ENCODE data around the gene IL22RA1. TPM values are rescaled to one million over a fixed set of nuclear protein-coding genes. Genes with fewer than 3 reads are reported as not detected.

IL22RA1 gene
- total RNA-seq, 1 donor from 2014 or later: 0.24 TPM

DNA sequence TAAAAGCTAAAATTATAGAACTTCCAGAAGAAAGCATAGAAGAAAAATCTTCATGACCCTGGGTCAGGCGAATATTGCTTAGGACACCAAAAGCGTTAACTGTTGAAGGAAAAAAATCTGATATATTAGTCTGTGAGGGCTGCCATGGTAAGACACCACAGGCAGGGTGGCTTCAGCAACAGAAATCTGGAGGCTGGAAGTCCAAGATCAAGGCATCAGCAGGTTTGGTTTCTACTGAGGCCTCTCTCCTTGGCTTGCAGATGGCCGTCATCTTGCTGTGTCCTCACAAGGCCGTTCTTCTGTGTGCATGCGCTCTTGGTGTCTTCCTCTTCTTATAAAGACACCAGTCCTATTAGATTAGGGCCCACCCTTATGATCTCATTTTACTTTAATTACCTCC lies 29.7 kb upstream of the IL22RA1 start:
- no peak for ATAC-seq
- no peak for DNase-seq (ENCODE audit: missing footprints)
- intact Hi-C loops (cut with DNase I): no loop called here

DNA sequence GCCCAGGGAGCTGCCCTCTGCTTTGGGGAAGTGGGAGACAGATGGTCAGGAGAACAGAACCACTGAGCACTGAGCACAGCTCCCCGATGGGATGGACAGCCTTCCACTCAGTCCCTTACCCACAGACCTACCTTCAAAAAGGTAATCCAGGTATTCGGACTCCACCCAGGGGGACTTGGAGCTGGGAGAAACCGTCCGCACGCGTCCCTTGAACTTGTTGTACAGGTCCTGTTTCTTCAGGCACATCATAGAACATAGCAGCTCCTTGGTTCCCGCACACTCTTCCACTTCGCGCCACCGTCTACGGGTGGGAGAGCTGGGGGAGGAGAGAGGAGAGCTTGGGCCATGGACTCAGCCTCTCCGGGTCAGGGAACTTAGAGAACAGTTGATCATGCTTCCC lies 26.3 kb upstream of the IL22RA1 start:
- intact Hi-C loops (cut with DNase I): no loop called here
- DNase-seq (ENCODE audit: missing footprints): no peak
- no peak for ATAC-seq

DNA sequence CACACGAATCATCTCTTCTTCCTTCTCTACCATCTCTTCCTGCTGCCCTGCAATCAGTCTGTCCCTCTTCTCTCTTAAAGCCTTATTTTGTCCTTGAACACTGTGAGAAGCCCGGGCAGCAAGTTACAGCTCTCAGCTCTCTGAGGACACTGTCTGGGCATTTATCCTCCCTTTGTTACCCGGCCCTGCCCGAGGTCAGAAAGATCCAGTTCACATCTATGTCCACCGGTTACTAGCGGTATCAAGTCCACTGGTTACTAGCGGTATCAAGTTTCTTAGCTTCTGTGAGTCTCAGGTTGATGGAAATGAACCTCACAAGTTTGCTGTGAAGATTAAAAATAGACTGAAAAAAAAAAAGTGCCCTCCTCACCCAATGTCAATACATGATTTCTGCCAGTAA lies 25.3 kb upstream of the IL22RA1 start:
- ATAC-seq: no peak
- intact Hi-C loops (cut with DNase I): no loop called here
- no peak for DNase-seq (ENCODE audit: missing footprints)

DNA sequence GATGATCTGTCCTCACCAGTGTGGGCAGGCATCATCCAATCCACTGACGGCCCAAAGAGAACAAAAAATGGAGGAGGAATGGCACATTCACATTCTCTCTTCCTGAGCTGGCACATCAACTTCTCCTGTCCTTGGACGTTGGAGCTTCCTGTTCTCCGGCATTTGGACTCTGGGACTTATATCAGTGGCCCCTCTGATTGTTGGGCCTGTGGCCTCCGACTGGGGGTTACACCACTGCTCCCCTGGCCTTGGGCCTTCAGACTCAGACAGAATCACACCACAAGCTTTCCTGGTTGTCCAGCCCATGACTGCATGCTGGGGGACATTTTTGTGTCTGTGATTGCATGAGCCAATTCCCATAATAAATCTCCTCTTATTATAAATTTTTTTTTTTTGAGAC lies 24.1 kb upstream of the IL22RA1 start:
- intact Hi-C loops (cut with DNase I): no loop called here
- no peak for ATAC-seq

DNA sequence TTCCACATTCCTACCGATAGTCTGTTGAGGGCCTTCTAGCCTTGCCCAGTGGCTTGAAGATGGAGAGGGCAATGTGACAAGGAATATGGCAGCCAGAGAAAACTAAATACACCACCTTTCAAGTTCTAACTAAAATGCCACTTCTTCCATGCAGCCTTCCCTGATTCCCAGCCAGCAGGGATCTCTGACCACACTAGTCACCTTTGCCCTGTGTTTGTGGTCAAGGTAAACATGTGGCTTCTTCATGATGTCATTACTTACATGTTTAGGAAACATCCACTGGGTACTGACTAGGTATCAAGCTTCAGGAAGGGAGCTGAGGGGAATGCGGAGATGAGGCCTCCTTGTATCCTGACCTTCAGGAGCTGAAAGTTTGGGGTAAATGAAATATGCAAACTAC lies 22.6 kb upstream of the IL22RA1 start:
- ATAC-seq (no peak), DNase-seq (ENCODE audit: missing footprints) (no peak)
- intact Hi-C loops (cut with DNase I): no loop called here

More for the DNA sequence above, 24.1 kb upstream of the IL22RA1 start:
- no peak for DNase-seq (ENCODE audit: missing footprints)

DNA sequence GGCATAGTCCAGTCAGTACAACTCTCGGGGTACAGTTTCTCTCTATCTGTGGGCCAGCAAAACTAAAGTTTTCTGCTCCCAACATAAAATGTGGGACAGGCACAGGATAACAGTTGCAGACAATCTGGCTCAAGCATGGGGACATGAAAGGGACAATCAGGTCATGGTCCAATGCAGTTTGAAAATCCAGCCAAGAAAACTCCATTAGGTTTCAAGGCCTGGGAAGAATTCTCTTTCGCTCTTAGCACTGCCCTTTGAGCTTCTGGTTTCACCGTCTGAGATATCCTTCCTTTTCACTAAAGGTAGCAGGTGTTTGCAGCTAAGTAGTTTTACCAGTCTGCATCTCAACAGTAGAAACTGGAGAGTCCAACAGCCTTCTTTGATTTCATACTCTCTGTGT lies 21.1 kb upstream of the IL22RA1 start:
- ATAC-seq (no peak), DNase-seq (ENCODE audit: missing footprints) (no peak)
- intact Hi-C loops (cut with DNase I): no loop called here

DNA sequence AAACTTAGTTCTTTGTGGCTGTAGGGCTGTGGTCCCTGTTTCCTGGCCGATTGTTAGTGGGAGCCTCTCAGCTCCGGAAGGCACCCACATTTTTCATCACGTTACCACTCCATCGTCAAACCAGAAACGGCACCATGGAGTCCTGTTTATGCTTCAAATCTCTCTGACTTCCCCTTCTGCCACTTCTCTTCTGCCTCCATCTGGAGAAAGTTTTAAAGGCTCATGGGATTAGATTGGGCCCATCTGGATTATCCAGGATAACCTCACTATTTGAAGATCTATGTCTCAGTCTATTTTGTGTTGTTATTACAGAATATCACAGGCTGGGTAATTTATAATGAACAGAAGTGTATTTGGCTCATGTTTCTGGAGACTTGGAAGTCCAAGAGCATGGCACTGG lies 19.3 kb upstream of the IL22RA1 start:
- DNase-seq (ENCODE audit: missing footprints) (no peak), ATAC-seq (no peak)
- intact Hi-C loops (cut with DNase I): no loop called here

DNA sequence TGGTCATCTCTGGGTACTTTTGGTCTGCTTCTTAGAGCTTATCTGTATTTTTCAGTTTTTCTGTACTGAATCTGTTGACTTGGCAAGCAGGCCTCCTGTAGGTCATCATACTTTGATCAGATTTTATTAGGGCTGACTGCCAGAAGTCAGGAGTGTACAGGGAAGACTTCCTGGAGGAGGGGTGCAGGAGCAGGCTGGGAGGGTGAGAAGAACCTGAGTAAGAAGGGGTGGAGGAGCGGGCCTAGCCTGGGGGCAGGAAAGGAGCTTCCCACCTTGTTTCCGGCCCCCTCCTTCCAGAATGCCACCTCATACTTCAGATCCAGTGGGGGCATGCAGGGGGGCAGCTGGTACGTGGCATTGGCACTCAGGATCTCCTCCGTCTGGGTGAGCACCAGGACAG lies 18.3 kb upstream of the IL22RA1 start:
- DNase-seq (ENCODE audit: missing footprints) (no peak), ATAC-seq (no peak)
- intact Hi-C loops (cut with DNase I): no loop called here

DNA sequence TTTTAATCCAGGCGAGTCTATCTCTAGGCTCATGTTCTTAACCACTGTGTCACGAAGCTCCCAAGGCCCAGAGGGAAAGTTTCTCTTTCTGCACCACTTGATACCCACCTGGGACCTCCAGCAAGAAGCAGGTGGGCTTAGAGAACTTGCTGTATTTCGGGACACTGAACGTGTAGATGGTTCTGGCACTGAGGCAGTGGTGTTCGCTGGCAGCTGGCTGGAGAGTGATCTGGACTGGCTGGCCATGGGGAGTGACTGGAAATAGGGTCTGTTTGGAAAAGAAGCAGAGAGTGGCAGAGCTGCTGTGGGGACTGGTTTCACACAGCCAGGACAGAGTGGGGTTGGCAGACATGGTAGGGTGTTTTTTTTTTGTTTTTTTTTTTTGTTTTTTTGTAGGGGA lies 16.4 kb upstream of the IL22RA1 start:
- intact Hi-C loops (cut with DNase I): no loop called here
- no peak for DNase-seq (ENCODE audit: missing footprints)

DNA sequence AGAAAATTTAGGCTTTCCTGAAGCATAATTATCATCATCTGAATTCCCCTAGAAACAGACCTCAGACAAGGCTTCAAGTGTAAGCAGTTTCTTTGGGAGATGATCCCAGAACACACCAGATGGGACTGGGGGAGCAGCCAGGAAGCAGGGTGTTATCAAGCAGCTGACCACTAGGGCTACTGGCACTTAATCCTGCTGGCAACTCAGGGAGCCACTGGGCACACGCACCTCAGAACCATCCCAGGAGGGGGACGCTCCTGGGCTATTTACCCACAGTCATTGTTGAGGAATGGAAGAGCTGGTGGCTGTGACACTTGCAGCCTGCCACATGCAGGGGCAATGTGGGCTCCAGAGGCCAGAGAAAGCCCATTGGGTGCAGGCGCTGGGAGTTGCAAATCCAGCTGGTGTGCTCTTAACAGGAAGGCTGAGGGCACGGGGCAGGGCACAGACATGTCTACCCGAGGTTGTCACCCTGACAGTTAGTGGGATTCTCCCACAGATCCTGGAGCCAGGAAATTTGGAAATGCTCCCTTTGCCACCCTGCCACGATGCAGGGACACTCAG lies 15.1 kb upstream of the IL22RA1 start:
- peak; percentile 47 for ATAC-seq
- intact Hi-C loops (cut with DNase I): no loop called here
- DNase-seq (ENCODE audit: missing footprints): no peak

More for the DNA sequence above, 16.4 kb upstream of the IL22RA1 start:
- no peak for ATAC-seq

DNA sequence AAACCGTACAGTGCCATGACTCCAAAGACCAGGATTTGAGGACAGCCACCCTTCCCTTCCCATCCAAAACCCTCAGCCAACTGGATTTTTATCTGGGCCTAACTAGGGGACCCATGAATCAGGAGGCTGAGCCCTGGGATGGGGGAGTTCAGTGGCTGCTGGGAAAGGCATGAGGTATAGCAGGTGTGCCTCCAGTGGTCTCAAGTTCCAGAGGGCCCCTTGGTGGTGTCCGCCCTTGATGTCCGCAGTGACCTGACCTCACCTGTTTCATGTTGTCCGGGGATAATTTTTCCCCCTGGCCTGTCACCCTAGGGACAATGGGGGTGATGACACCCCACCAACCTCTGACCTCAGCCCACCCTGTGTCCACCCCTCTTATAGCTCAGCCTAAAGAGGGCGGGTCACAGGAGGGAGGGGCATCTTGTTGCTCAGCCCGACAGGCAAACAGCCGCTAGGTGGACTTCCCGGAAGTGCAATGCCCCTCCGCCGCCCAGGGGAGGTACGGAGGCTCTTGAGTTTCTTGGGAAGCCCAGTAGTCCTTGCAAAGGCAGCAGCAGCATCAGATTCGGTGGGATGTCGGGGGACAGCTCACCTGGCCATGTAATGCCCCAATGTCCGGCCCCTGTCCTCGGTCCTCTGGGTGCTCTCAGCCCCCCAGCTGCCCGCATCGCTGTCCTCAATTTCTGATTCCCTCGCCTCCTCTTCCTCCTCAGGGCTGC lies 13.8 kb upstream of the IL22RA1 start:
- intact Hi-C loops (cut with DNase I): no loop called here

DNA sequence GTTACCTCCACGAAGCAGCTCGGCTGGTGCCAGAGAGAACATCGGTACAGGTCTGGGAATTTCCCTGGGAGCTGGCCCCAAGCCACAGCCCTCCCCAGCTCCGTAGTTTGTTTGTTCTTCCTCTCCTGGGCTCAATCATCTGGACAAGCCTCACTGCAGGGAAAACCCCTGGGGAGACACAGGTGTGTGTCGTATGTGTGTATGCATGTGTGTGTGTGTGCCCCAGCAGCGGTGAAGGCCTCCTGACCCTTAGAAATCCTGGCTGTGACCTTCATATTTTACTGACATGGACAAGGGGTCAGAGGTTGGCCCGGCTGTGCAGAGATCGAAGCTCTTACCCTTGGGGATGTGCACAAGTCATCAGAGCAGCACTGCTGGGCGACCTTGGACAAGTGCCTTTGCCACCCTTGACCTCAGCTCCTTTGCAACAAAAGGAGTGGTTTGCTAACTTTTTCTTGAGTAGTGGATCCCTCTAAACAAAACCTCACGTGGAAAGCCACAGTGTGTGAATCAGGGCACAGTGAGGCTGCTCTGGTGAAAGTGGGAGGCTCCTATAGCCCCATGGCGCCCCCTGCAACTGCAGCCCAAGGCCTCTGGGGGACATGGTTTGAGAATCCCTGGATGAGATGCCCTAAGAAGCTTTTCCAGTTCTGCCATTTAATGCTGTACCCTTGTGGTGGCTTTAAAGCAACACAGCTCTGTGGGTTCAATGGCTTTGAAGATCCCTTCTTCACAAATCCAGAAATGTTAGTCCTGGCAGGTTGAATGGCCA lies 12.3 kb upstream of the IL22RA1 start:
- ATAC-seq: no peak
- intact Hi-C loops (cut with DNase I): no loop called here
- DNase-seq (ENCODE audit: missing footprints): no peak

More for the DNA sequence above, 13.8 kb upstream of the IL22RA1 start:
- DNase-seq (ENCODE audit: missing footprints) (no peak), ATAC-seq (no peak)

DNA sequence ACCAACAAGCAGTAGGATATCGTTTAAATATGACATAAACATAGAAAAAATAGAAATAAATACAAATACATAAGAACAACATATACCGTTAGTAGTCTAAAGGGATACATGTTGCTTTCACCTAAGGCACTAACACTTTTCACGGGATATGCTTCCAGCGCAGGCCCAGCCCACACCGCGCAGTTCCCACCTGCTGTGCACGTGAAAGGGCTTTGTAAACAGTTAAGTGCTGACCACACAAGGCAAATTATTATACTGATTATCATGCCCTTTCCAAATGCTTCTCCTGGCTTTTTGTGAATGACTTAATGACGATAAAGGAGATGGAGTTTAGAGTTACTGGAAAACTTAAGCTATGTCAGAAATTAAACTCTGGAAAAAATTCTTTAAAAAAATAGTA lies 11.3 kb upstream of the IL22RA1 start:
- intact Hi-C loops (cut with DNase I): no loop called here
- no peak for ATAC-seq
- DNase-seq (ENCODE audit: missing footprints): no peak

DNA sequence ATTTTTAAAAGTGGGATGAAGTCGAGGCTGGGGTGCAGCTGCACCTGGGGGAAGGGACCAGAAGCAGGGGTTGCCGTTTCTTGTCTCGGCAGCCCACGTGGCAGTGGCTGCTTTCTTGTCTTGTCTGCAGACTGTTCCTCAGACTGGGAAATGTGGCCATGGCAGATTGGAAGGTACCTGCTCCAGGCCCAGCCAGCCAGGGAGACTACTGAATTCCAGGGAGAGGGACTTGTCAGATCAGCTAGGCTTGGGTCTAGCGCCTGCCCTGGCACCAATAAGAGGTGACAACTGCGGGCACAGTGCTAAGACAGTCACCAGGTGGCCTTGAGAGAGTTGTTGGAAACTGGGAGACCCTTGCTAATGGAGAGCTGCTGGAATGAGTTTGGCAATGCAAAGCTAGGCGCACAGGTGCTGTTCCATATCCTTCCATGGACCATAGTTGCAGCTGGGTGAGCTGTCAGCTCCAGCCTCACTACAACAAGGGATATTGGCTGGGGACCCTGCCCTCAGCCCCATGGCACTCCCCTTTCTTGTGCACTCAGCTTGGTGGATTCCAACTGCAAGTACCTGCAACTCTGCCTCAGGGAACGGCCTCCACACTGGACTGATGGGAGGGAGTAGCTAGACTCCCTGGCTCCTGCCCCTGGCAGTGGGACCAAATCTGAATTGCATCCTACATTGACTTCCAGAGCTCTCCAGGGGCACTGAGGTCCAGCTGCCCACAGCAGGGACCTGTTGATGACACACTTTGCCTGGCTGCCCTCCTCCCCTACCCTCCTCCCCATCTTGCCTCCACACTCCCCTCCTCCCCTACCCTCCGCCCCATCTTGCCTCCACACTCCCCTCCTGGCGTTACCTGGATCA lies 9.9 kb upstream of the IL22RA1 start:
- ATAC-seq (no peak), DNase-seq (ENCODE audit: missing footprints) (no peak)
- intact Hi-C loops (cut with DNase I): no loop called here

DNA sequence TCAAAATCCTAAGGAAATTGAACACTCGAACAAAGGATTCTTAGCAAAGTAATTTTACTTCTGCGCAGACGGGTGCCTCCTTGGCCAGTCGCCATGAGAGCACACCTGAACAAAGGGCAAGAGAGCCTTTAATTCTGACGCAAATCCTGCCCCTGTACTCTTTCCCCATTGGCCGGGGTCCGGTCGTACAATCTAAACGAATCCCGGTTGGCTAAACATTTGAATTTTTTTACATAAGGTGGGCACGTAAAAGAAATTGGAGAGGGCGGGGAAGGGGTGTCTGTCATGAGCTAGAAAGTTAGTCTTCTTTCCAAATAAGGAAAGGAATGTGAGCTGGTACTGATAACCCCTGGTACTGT lies 8.2 kb upstream of the IL22RA1 start:
- ATAC-seq: no peak
- DNase-seq (ENCODE audit: missing footprints): no peak
- intact Hi-C loops (cut with DNase I): no loop called here

DNA sequence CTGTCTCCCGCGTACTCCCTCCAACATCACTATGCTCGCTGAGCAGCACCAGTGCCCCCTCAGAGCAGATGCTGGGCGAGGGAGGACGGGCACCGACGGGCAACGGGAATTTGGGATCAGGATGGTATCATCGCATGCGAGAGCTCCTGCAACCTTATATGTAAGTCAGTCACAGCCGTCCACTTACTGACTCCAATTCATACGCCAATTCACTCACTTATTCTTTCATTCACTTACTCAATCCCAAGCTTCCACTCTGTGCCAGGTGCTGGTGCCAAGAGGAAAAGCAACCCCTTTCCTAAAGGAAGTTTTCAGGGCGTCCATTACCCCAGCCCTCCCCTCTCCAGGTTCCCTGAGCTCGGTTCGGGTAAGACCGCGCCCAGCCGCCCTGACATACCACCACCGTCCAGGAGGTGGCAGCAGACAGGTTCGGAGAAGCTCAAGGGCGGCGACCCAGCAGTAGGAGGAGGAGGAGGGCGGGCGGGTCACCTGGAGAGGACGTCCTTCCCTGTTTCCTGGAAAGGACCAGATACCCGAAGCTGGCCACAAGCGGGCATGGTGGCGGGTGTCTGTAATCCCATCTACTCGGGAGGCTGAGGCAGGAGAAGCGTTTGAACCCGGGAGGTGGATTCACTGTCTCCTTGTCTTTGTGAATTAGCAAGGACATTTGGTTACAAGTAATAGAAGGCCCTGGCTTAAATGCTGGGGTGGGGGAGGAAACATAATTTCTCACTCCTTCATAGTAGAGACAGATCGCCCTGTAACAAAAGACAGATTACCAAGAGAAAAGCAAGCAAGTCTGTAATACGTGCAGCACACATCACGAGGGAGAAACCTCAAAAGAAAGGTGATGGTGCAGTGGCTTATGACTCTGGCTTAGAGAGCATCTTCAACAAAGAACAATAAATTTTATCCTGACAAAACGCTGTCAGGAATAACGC lies 7.6 kb upstream of the IL22RA1 start:
- intact Hi-C loops (cut with DNase I): no loop called here
- peak; percentile 94 for DNase-seq (ENCODE audit: missing footprints)
- ATAC-seq: peak; percentile 92

DNA sequence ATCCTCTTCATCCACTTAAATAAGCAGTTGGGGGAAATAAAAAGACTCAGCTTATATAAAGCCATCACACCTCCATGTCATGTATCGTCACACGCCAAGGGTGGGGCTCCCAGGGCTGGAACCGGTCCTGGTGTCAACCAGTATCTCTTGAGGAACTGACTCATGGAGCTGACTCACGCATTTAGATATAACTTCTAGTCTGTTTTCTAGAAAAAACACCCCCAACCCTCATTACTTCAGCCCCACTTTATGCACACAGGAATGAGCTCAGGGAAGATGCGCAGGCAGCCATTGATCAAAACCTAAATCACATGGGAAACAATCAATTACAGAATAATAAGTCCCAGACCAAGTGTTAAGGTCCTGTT lies 6.9 kb upstream of the IL22RA1 start:
- ATAC-seq: no peak
- no peak for DNase-seq (ENCODE audit: missing footprints)
- intact Hi-C loops (cut with DNase I): no loop called here

DNA sequence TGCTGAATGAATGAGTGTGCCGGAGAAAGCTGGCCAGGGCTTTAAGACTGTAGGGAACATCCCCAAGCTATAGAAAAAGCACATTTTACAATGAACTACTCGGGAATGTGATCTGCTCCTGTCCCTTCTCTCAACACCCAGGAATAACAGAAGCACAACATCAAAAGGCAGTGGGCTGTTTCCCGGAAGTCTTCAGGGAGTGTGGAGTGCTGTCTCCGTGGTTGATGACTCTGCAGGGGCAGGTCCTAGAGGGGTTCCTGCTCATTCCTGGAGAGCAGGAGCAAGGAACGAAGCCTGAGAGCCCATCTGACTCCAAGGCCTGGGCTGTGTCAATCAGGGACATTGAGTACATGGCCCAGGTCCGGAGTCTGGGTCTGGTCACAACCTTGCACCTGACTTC lies 4.9 kb upstream of the IL22RA1 start:
- no peak for DNase-seq (ENCODE audit: missing footprints)
- ATAC-seq: no peak

More for the DNA sequence above, 4.9 kb upstream of the IL22RA1 start:
- intact Hi-C loops (cut with DNase I): no loop called here

Measured in Right ventricle myocardium inferior (tissue), 1 donor.